HG02759 (cell line): ENCODE results near the gene SNRPB2.

Experiments used
- ATAC-seq: cut with Tn5 transposase; IDR thresholded peaks from one replicate; pipeline ENCODE4 v1.9.1; 2021; ENCODE audit warnings: mild to moderate bottlenecking, moderate library complexity; ENCODE audit not compliant: unreplicated experiment

Gene SNRPB2

DNA sequence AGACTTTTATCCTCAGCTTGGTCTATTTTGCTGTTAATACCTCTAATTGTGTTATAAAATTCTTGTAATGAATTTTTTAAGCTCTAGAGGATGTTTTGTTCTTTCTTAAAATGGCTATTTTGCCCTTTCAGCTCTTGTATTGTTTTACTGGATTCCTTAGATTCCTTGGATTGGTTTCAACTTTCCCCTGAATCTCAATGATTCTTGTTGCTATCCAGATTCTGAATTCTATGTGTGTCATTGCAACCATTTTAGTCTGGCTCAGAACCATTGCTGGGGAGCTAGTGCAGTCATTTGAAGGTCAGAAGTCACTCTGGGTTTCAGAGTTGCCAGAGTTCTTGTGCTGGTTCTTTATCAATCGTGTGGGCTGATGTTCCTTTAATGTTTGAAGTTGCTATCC, 55.4 kb downstream of the SNRPB2 start:
- ATAC-seq, result no peak
